ENCODE data around the gene ATP5PB.

Gene ATP5PB

GRCh38 chr1:111446967-111447892 is 2.0 kb upstream of the ATP5PB start:
- DNase-seq (ENCODE audit: low read depth), result no peak

- DNase-seq (ENCODE audit: low read depth), result peak; percentile 73
These were observed 764 bp upstream of the ATP5PB start for GRCh38 chr1:111448482-111448917.

GRCh38 chr1:111449703-111450017 is 396 bp downstream of the ATP5PB start:
- DNase-seq (ENCODE audit: low read depth), result no peak

GRCh38 chr1:111450185-111450584 is 921 bp downstream of the ATP5PB start:
- no peak for DNase-seq (ENCODE audit: low read depth)

GRCh38 chr1:111452581-111452980 is 3.3 kb downstream of the ATP5PB start:
- no peak for DNase-seq (ENCODE audit: low read depth)

- DNase-seq (ENCODE audit: low read depth), result no peak
These were observed 4.4 kb downstream of the ATP5PB start for GRCh38 chr1:111453706-111454105.

- no peak for DNase-seq (ENCODE audit: low read depth)
These were observed 5.8 kb downstream of the ATP5PB start for GRCh38 chr1:111454859-111455641.

GRCh38 chr1:111455642-111456031 is 6.4 kb downstream of the ATP5PB start:
- no peak for DNase-seq (ENCODE audit: low read depth)

- DNase-seq (ENCODE audit: low read depth), result no peak
These were observed 12.5 kb downstream of the ATP5PB start for GRCh38 chr1:111461765-111462164.

- no peak for DNase-seq (ENCODE audit: low read depth)
These were observed 13.2 kb downstream of the ATP5PB start for GRCh38 chr1:111462370-111463028.

GRCh38 chr1:111463029-111463683 is 13.9 kb downstream of the ATP5PB start:
- peak; percentile 52 for DNase-seq (ENCODE audit: low read depth)

- no peak for DNase-seq (ENCODE audit: low read depth)
These were observed 16.5 kb downstream of the ATP5PB start for GRCh38 chr1:111465754-111466153.

GRCh38 chr1:111466480-111466879 is 17.2 kb downstream of the ATP5PB start:
- no peak for DNase-seq (ENCODE audit: low read depth)

- DNase-seq (ENCODE audit: low read depth), result no peak
These were observed 18.8 kb downstream of the ATP5PB start for GRCh38 chr1:111467865-111468716.

GRCh38 chr1:111468717-111469100 is 19.4 kb downstream of the ATP5PB start:
- no peak for DNase-seq (ENCODE audit: low read depth)

GRCh38 chr1:111469539-111469938 is 20.3 kb downstream of the ATP5PB start:
- DNase-seq (ENCODE audit: low read depth), result no peak

- DNase-seq (ENCODE audit: low read depth), result no peak
These were observed 21.3 kb downstream of the ATP5PB start for GRCh38 chr1:111470596-111470995.

- no peak for DNase-seq (ENCODE audit: low read depth)
These were observed 21.7 kb downstream of the ATP5PB start for GRCh38 chr1:111471012-111471411.

GRCh38 chr1:111471538-111471937 is 22.3 kb downstream of the ATP5PB start:
- DNase-seq (ENCODE audit: low read depth), result no peak

GRCh38 chr1:111474106-111474505 is 24.8 kb downstream of the ATP5PB start:
- DNase-seq (ENCODE audit: low read depth), result no peak

GRCh38 chr1:111474521-111474920 is 25.3 kb downstream of the ATP5PB start:
- no peak for DNase-seq (ENCODE audit: low read depth)

Measured in ELR (cell line).